Measurements from ENCODE around the gene MRAP2.

MRAP2 gene

GRCh38 chr6:84136364-84137050, 102.9 kb downstream of the MRAP2 start:
- no peak for DNase-seq

GRCh38 chr6:84137051-84137375, 103.4 kb downstream of the MRAP2 start:
- peak; percentile 20 to 75 for DNase-seq

GRCh38 chr6:84137989-84138575, 104.5 kb downstream of the MRAP2 start:
- DNase-seq = peak in 1 of 2 experiments; percentile 28

GRCh38 chr6:84139311-84139710, 105.7 kb downstream of the MRAP2 start:
- DNase-seq = no peak

Measured in NCI-H2081 (cell line).